ENCODE data around the gene BICC1.

Gene BICC1

GRCh38 chr10:58743466-58744115, 230.9 kb downstream of the BICC1 start:
- DNase-seq (ENCODE audit: low read depth) = no peak

GRCh38 chr10:58746474-58747185, 234.0 kb downstream of the BICC1 start:
- DNase-seq (ENCODE audit: low read depth) = no peak

- DNase-seq (ENCODE audit: low read depth) = no peak
These were observed 235.0 kb downstream of the BICC1 start for GRCh38 chr10:58747687-58748086.

- DNase-seq (ENCODE audit: low read depth) = no peak
These were observed 240.0 kb downstream of the BICC1 start for GRCh38 chr10:58752665-58753064.

GRCh38 chr10:58753425-58753824, 240.8 kb downstream of the BICC1 start:
- no peak for DNase-seq (ENCODE audit: low read depth)

GRCh38 chr10:58754469-58755339, 242.0 kb downstream of the BICC1 start:
- DNase-seq (ENCODE audit: low read depth) = no peak

GRCh38 chr10:58755340-58755610, 242.6 kb downstream of the BICC1 start:
- no peak for DNase-seq (ENCODE audit: low read depth)

- DNase-seq (ENCODE audit: low read depth) = no peak
These were observed 243.0 kb downstream of the BICC1 start for GRCh38 chr10:58755677-58756076.

- no peak for DNase-seq (ENCODE audit: low read depth)
These were observed 243.6 kb downstream of the BICC1 start for GRCh38 chr10:58756130-58756719.

GRCh38 chr10:58757352-58758065, 244.8 kb downstream of the BICC1 start:
- no peak for DNase-seq (ENCODE audit: low read depth)

- no peak for DNase-seq (ENCODE audit: low read depth)
These were observed 245.6 kb downstream of the BICC1 start for GRCh38 chr10:58758321-58758720.

GRCh38 chr10:58764087-58764747, 251.5 kb downstream of the BICC1 start:
- no peak for DNase-seq (ENCODE audit: low read depth)

GRCh38 chr10:58765910-58766309, 253.2 kb downstream of the BICC1 start:
- no peak for DNase-seq (ENCODE audit: low read depth)

GRCh38 chr10:58767652-58768051, 255.0 kb downstream of the BICC1 start:
- no peak for DNase-seq (ENCODE audit: low read depth)

GRCh38 chr10:58771863-58772262, 259.2 kb downstream of the BICC1 start:
- no peak for DNase-seq (ENCODE audit: low read depth)

- DNase-seq (ENCODE audit: low read depth) = no peak
These were observed 260.1 kb downstream of the BICC1 start for GRCh38 chr10:58772758-58773157.

GRCh38 chr10:58773341-58773740, 260.7 kb downstream of the BICC1 start:
- no peak for DNase-seq (ENCODE audit: low read depth)

GRCh38 chr10:58773944-58774343, 261.3 kb downstream of the BICC1 start:
- DNase-seq (ENCODE audit: low read depth) = no peak

GRCh38 chr10:58775960-58776567, 263.4 kb downstream of the BICC1 start:
- no peak for DNase-seq (ENCODE audit: low read depth)

GRCh38 chr10:58776568-58777318, 264.1 kb downstream of the BICC1 start:
- DNase-seq (ENCODE audit: low read depth) = no peak
